ENCODE results near the gene BRD7. TPM values are rescaled to one million over a fixed set of nuclear protein-coding genes. Genes with fewer than 3 reads are reported as not detected.

The BRD7 gene
- total and polyA plus RNA-seq, 2 donors (not counting 1 experiment from before 2014, with no cell fraction given), result 29.8 to 64.5 TPM

- no peak for DNase-seq
- Mint-ChIP-seq H3K9me3 (ENCODE audit: insufficient read depth) (no peaks in the 10 kb centered on the region), H3K27me3 (no peaks in the 10 kb centered on the region), H3K4me1 (peaks cover 25% of the 10 kb centered on the region), H3K27ac (no peak overlapping the region), H3K4me3 (no peak overlapping the region)
- ATAC-seq (ENCODE audit: low read depth), result no peak
- Histone ChIP-seq H2AFZ (ENCODE audit: insufficient read depth, low read depth, low read length, poor library complexity, severe bottlenecking) (no peak overlapping the region), H3K79me2 (ENCODE audit: control insufficient read depth, insufficient read depth, low read length) (peaks cover 97% of the 10 kb centered on the region), H3K4me1 (ENCODE audit: control insufficient read depth in 2 of 2, insufficient read depth in 2 of 2, low read length in 2 of 2) (peaks cover 19% of the 10 kb centered on the region in 2 donors), H3K27me3 (replicated peaks in 1 of 4; ENCODE audit: control extremely low read depth in 1 of 4, control insufficient read depth in 3 of 4, insufficient read depth in 4 of 4, low read length in 3 of 4) (no peaks in the 10 kb centered on the region), H3K4me2 (replicated peaks; ENCODE audit: low read depth, low read length, poor library complexity, severe bottlenecking) (no peak overlapping the region), H4K20me1 (ENCODE audit: control insufficient read depth, insufficient read depth, low read length, poor library complexity, severe bottlenecking) (peaks cover 96% of the 10 kb centered on the region), H3K9ac (ENCODE audit: low read length) (no peak overlapping the region), H3K27ac (ENCODE audit: low read length in 2 of 2) (no peak overlapping the region), H3K36me3 (replicated peaks in 1 of 2; ENCODE audit: control extremely low read depth in 1 of 2, control insufficient read depth in 1 of 2, extremely low read depth in 1 of 2, insufficient read depth in 2 of 2, low read length in 1 of 2) (peaks cover 2 to 69% of the 10 kb centered on the region in 2 experiments), H3K4me3 (ENCODE audit: control extremely low read depth in 1 of 5, extremely low read depth in 1 of 5, insufficient read depth in 1 of 5, low read depth in 2 of 5, low read length in 4 of 5) (no peak overlapping the region), H3K9me3 (ENCODE audit: control extremely low read depth in 1 of 3, control insufficient read depth in 2 of 3, insufficient read depth in 1 of 3, low read length in 2 of 3) (peaks cover 0 to 8% (median 0%) of the 10 kb centered on the region in 3 donors)
- ChIA-PET CTCF (interaction anchor here (1.6 kb wide), 1 partner anchor 39 kb away, joined by 4 read pairs; no protein-coding TSS in a partner anchor), POLR2A (interaction anchor here (0.6 kb wide), 1 partner anchor 15 kb away, joined by 3 read pairs; no protein-coding TSS in a partner anchor)
- 100% methylated on average over 2 of the region's 3 CpGs for WGBS (ENCODE audit: insufficient coverage)
- intact Hi-C loops (cut with micrococcal nuclease), result no loop called here
- TF ChIP-seq EZH2 (IDR thresholded peaks at IDR 0.05; ENCODE audit: borderline replicate concordance, insufficient read depth, low read depth, low read length, poor library complexity, severe bottlenecking) (no peak), CTCF (IDR thresholded peaks at IDR 0.05) (no peak)
Measured at GRCh38 chr16:50288920-50289319, 79.9 kb downstream of the BRD7 start.

GRCh38 chr16:50288026-50288425, 80.8 kb downstream of the BRD7 start:
- Histone ChIP-seq H3K4me1 (ENCODE audit: control insufficient read depth in 2 of 2, insufficient read depth in 2 of 2, low read length in 2 of 2) (peaks cover 28% of the 10 kb centered on the region in 2 donors), H3K4me2 (replicated peaks; ENCODE audit: low read depth, low read length, poor library complexity, severe bottlenecking) (no peak overlapping the region), H3K79me2 (ENCODE audit: control insufficient read depth, insufficient read depth, low read length) (peaks cover 97% of the 10 kb centered on the region), H4K20me1 (ENCODE audit: control insufficient read depth, insufficient read depth, low read length, poor library complexity, severe bottlenecking) (peaks cover 95% of the 10 kb centered on the region), H3K9ac (ENCODE audit: low read length) (no peak overlapping the region), H3K27ac (ENCODE audit: low read length in 2 of 2) (no peak overlapping the region), H3K9me3 (ENCODE audit: control extremely low read depth in 1 of 3, control insufficient read depth in 2 of 3, insufficient read depth in 1 of 3, low read length in 2 of 3) (peaks cover 0 to 8% (median 0%) of the 10 kb centered on the region in 3 donors), H3K36me3 (replicated peaks in 1 of 2; ENCODE audit: control extremely low read depth in 1 of 2, control insufficient read depth in 1 of 2, extremely low read depth in 1 of 2, insufficient read depth in 2 of 2, low read length in 1 of 2) (peaks cover 2 to 62% of the 10 kb centered on the region in 2 experiments), H3K4me3 (ENCODE audit: control extremely low read depth in 1 of 5, extremely low read depth in 1 of 5, insufficient read depth in 1 of 5, low read depth in 2 of 5, low read length in 4 of 5) (no peak overlapping the region), H2AFZ (ENCODE audit: insufficient read depth, low read depth, low read length, poor library complexity, severe bottlenecking) (no peak overlapping the region), H3K27me3 (replicated peaks in 1 of 4; ENCODE audit: control extremely low read depth in 1 of 4, control insufficient read depth in 3 of 4, insufficient read depth in 4 of 4, low read length in 3 of 4) (no peaks in the 10 kb centered on the region)
- Mint-ChIP-seq H3K4me1 (peaks cover 34% of the 10 kb centered on the region), H3K27me3 (no peaks in the 10 kb centered on the region), H3K9me3 (ENCODE audit: insufficient read depth) (no peaks in the 10 kb centered on the region), H3K27ac (no peak overlapping the region), H3K4me3 (no peak overlapping the region)
- ChIA-PET POLR2A (interaction anchor here (0.6 to 0.7 kb wide), 2 partner anchors 22 to 56 kb away, joined by 3 read pairs; no protein-coding TSS in a partner anchor), CTCF (interaction anchor here (1.5 to 4.3 kb wide), 3 partner anchors 14 to 67 kb away, joined by 4 to 27 read pairs (median 6); no protein-coding TSS in a partner anchor)
- ATAC-seq (ENCODE audit: low read depth), result no peak
- TF ChIP-seq EZH2 (IDR thresholded peaks at IDR 0.05; ENCODE audit: borderline replicate concordance, insufficient read depth, low read depth, low read length, poor library complexity, severe bottlenecking) (no peak), CTCF (IDR thresholded peaks at IDR 0.05) (no peak)
- 91% methylated on average over 15 of the region's 17 CpGs for WGBS (ENCODE audit: insufficient coverage)
- intact Hi-C loops (cut with micrococcal nuclease), result no loop called here
- no peak for DNase-seq
